ENCODE results near the gene AGO4.

Gene AGO4

DNA sequence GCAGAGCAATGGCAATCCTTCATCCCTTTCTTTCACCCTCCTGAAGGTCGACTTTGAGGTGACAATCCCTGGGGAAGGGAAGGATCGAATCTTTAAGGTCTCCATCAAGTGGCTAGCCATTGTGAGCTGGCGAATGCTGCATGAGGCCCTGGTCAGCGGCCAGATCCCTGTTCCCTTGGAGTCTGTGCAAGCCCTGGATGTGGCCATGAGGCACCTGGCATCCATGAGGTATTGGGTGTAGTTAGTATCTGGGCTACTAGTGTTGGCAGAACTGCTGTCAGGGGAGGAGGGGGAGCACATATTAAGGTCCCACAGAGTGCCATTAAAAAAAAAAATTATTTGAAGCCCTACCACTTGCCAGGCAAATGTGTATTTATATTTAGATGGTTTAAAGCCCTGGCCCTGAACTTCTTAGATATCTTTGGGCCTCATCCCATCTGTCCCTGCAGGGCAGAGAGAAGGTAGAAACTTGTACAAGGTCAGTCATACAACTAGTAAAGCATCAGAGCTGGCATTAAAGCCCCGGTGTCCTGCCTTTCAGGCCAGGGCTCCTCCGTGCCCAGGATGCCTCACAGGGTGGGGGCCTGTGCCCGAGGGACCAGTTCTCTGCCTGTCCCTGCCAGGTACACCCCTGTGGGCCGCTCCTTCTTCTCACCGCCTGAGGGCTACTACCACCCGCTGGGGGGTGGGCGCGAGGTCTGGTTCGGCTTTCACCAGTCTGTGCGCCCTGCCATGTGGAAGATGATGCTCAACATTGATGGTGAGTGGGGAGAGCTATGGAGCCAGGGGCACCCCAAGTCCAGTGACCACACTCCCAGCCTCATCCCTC, 85.4 kb downstream of the AGO4 start:
- H3K9me3 ChIP-seq (ENCODE audit: control insufficient read depth in 1 of 2, low read length in 2 of 2): no peaks in the 10 kb centered on the region
- H3K4me1 ChIP-seq (ENCODE audit: control insufficient read depth in 1 of 2, insufficient read depth in 2 of 2, low read length in 2 of 2): peaks cover 0 to 6% of the 10 kb centered on the region in 2 donors
- H3K4me3 ChIP-seq (ENCODE audit: low read depth in 1 of 2, low read length in 2 of 2): no peak overlapping the region
- H3K9ac ChIP-seq (ENCODE audit: low read depth in 1 of 2, low read length in 2 of 2): no peak overlapping the region
- H3K36me3 ChIP-seq (ENCODE audit: control insufficient read depth in 1 of 2, insufficient read depth in 2 of 2, low read length in 2 of 2): peaks cover 29 to 79% of the 10 kb centered on the region in 2 donors
- H3K27me3 ChIP-seq (ENCODE audit: control insufficient read depth in 1 of 2, insufficient read depth in 2 of 2, low read length in 2 of 2): no peaks in the 10 kb centered on the region
- H3K27ac ChIP-seq (ENCODE audit: low read depth, low read length): no peak overlapping the region

DNA sequence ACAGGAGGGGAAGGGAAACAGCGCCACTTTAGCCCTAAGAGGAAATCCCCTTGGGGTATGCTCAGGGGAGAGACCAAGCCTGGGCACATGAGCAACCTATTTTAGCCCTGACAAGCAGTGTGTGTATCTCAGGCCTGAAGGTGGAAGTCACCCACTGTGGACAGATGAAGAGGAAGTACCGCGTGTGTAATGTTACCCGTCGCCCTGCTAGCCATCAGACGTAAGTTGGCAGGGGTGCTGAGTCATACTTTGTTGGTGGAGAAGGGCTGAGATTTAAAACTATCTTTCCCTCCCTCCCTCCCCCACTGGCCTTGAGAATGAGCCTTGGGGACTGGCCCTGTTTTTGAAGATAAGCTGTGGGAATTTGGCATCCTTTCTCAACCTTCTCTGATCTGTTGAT, 86.4 kb downstream of the AGO4 start:
- Histone ChIP-seq H3K9ac (ENCODE audit: low read depth in 1 of 2, low read length in 2 of 2) (no peak overlapping the region), H3K36me3 (ENCODE audit: control insufficient read depth in 1 of 2, insufficient read depth in 2 of 2, low read length in 2 of 2) (peaks cover 35 to 81% of the 10 kb centered on the region in 2 donors), H3K27ac (ENCODE audit: low read depth, low read length) (no peak overlapping the region)

DNA sequence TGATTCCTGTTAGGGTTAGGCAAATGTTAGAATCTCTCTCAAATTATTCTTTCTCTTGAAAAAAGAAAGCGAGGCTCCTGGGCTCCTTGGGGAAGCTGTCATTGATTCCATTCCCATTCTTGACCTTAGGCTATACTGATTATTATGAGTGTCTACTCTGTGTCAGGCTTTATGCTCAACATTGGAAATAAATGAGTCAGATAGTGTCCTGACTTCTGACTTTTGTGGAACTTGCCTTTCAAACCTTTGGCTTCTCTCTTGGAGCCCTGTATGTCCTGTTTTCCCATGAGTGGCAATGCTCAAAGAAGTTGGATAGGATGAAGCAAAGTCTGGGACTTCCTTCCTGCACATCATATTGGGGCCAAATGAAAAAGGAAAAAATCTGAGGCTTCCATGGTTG, 86.8 kb downstream of the AGO4 start:
- no peak overlapping the region for H3K27ac ChIP-seq (ENCODE audit: low read depth, low read length)
- no peak overlapping the region for H3K9ac ChIP-seq (ENCODE audit: low read depth in 1 of 2, low read length in 2 of 2)
- no peaks in the 10 kb centered on the region for H3K9me3 ChIP-seq (ENCODE audit: control insufficient read depth in 1 of 2, low read length in 2 of 2)
- H3K4me3 ChIP-seq (ENCODE audit: low read depth in 1 of 2, low read length in 2 of 2): no peak overlapping the region
- H3K27me3 ChIP-seq (ENCODE audit: control insufficient read depth in 1 of 2, insufficient read depth in 2 of 2, low read length in 2 of 2): no peaks in the 10 kb centered on the region
- H3K4me1 ChIP-seq (ENCODE audit: control insufficient read depth in 1 of 2, insufficient read depth in 2 of 2, low read length in 2 of 2): no peaks in the 10 kb centered on the region
- H3K36me3 ChIP-seq (ENCODE audit: control insufficient read depth in 1 of 2, insufficient read depth in 2 of 2, low read length in 2 of 2): peaks cover 39 to 80% of the 10 kb centered on the region in 2 donors

More for the DNA sequence above, 86.4 kb downstream of the AGO4 start:
- H3K27me3 ChIP-seq (ENCODE audit: control insufficient read depth in 1 of 2, insufficient read depth in 2 of 2, low read length in 2 of 2): no peaks in the 10 kb centered on the region
- H3K4me1 ChIP-seq (ENCODE audit: control insufficient read depth in 1 of 2, insufficient read depth in 2 of 2, low read length in 2 of 2): no peaks in the 10 kb centered on the region
- no peak overlapping the region for H3K4me3 ChIP-seq (ENCODE audit: low read depth in 1 of 2, low read length in 2 of 2)
- no peaks in the 10 kb centered on the region for H3K9me3 ChIP-seq (ENCODE audit: control insufficient read depth in 1 of 2, low read length in 2 of 2)

DNA sequence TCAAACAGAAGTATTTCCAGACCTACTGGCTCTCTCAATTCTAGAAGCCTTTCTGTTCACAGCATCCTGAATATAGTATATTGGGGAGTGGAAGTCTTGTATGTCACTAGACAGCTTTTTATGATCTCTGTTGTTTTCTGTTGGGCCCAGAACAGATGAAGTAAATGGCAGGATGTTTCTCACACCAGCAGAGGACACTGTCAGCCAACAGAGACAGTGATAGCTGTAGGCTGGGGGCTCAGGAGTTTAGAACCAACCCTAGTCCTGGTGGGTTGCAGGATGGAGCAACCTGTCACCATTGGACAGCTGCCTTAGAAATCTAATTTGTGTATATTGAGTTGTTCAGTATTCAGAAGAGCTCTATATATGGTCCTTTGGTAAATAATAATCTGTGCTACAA, 92.1 kb downstream of the AGO4 start:
- Histone ChIP-seq H3K4me3 (ENCODE audit: low read depth in 1 of 2, low read length in 2 of 2) (no peak overlapping the region), H3K9me3 (ENCODE audit: control insufficient read depth in 1 of 2, low read length in 2 of 2) (no peaks in the 10 kb centered on the region), H3K36me3 (ENCODE audit: control insufficient read depth in 1 of 2, insufficient read depth in 2 of 2, low read length in 2 of 2) (peaks cover 32 to 65% of the 10 kb centered on the region in 2 donors), H3K27me3 (ENCODE audit: control insufficient read depth in 1 of 2, insufficient read depth in 2 of 2, low read length in 2 of 2) (no peaks in the 10 kb centered on the region), H3K27ac (ENCODE audit: low read depth, low read length) (no peak overlapping the region), H3K4me1 (ENCODE audit: control insufficient read depth in 1 of 2, insufficient read depth in 2 of 2, low read length in 2 of 2) (no peaks in the 10 kb centered on the region), H3K9ac (ENCODE audit: low read depth in 1 of 2, low read length in 2 of 2) (no peak overlapping the region)

DNA sequence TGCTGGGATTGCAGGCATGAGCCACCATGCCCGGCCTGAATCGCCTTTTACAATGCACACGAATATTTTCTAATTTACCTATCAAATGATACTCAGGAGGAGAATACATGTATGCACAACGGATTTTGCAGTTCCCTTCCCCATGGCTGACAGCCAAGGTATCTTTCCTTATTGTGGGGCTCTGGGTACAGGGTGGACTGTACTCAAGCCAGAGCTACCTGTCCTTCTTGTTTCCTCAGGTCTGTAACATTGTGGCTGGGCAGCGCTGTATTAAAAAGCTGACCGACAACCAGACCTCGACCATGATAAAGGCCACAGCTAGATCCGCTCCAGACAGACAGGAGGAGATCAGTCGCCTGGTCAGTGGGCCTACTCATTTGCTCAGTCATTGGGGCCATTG, 93.4 kb downstream of the AGO4 start:
- Histone ChIP-seq H3K9me3 (ENCODE audit: control insufficient read depth in 1 of 2, low read length in 2 of 2) (no peaks in the 10 kb centered on the region), H3K4me3 (ENCODE audit: low read depth in 1 of 2, low read length in 2 of 2) (no peak overlapping the region), H3K36me3 (ENCODE audit: control insufficient read depth in 1 of 2, insufficient read depth in 2 of 2, low read length in 2 of 2) (peaks cover 29 to 64% of the 10 kb centered on the region in 2 donors), H3K27ac (ENCODE audit: low read depth, low read length) (no peak overlapping the region), H3K9ac (ENCODE audit: low read depth in 1 of 2, low read length in 2 of 2) (no peak overlapping the region), H3K4me1 (ENCODE audit: control insufficient read depth in 1 of 2, insufficient read depth in 2 of 2, low read length in 2 of 2) (no peaks in the 10 kb centered on the region), H3K27me3 (ENCODE audit: control insufficient read depth in 1 of 2, insufficient read depth in 2 of 2, low read length in 2 of 2) (no peaks in the 10 kb centered on the region)

DNA sequence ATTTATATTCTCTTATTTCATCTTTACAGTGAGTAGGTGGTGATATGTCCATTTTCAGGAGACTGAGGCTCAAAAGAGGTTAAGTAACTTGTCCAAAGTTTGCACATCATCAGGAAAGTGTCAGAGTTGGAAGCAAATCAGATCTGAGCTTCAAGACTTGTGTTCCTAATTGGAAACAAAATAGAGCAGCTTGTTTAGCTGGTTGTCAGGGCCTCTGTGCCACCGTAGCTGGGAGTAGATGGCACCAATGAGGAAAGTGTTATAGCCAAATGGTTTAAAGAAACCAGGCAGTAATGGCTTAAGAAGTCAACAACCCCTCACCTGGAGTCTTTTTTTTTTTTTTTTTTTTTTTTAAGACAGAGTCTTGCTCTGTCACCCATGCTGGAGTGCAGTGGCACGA, 94.9 kb downstream of the AGO4 start:
- H3K9me3 ChIP-seq (ENCODE audit: control insufficient read depth in 1 of 2, low read length in 2 of 2): no peaks in the 10 kb centered on the region
- no peak overlapping the region for H3K27ac ChIP-seq (ENCODE audit: low read depth, low read length)
- no peak overlapping the region for H3K9ac ChIP-seq (ENCODE audit: low read depth in 1 of 2, low read length in 2 of 2)
- H3K4me1 ChIP-seq (ENCODE audit: control insufficient read depth in 1 of 2, insufficient read depth in 2 of 2, low read length in 2 of 2): no peaks in the 10 kb centered on the region
- H3K36me3 ChIP-seq (ENCODE audit: control insufficient read depth in 1 of 2, insufficient read depth in 2 of 2, low read length in 2 of 2): peaks cover 33 to 64% of the 10 kb centered on the region in 2 donors
- H3K27me3 ChIP-seq (ENCODE audit: control insufficient read depth in 1 of 2, insufficient read depth in 2 of 2, low read length in 2 of 2): no peaks in the 10 kb centered on the region
- no peak overlapping the region for H3K4me3 ChIP-seq (ENCODE audit: low read depth in 1 of 2, low read length in 2 of 2)
